Measurements from ENCODE around the gene ALPK3. TPM values are rescaled to one million over a fixed set of nuclear protein-coding genes. Genes with fewer than 3 reads are reported as not detected.

ALPK3 gene
- total and polyA plus RNA-seq, 9 of the 15 experiments (the other 6 are each of a cell fraction or from before 2014, with no cell fraction given), result 0.04 to 1.0 (median 0.07) TPM; not detected in 2

DNA sequence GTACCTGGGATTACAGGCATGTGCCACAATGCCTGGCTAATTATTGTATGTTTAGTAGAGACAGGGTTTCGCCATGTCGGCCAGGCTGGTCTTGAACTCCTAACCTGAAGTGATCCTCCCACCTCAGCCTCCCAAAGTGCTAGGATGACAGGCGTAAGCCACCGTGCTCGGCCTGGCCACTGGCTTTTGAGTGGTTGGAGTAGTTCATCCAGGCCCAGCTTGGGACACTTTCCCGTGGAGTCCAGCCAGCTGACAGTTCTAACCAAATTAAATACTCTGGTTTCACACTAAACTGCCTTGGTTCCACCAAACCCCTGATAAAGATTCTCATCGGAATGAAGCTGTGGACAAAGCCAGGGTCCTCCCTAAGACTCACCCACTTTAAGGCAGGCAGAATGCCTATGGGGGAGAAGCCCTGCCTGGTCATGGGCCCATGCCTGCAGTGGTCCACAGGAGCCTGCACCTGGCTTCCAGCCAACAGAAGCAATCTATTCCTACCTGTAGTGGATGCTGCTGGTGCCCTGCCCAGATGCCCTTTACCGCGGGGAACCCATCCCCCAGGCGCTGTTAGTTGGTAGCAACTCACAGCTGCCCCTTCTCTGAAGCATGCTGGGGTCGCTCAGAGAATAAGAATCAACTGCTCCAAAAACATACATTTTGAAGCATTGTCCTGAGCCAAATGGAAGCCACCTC lies 62.1 kb downstream of the ALPK3 start:
- Histone ChIP-seq H3K36me3 (ENCODE audit: control insufficient read depth, insufficient read depth, low read length) (no peaks in the 10 kb centered on the region), H3K4me1 (replicated peaks in 1 of 2; ENCODE audit: control insufficient read depth in 2 of 2, insufficient read depth in 2 of 2, low read length in 2 of 2) (no peaks in the 10 kb centered on the region; a peak in 2 of 5 replicates), H3K9ac (ENCODE audit: insufficient read depth in 1 of 2, low read depth in 2 of 2, low read length in 2 of 2) (peak overlapping the region in 1 of 2 experiments; percentile 50; a peak in 1 of 4 replicates), H3K79me2 (ENCODE audit: control insufficient read depth, insufficient read depth, low read length) (no peaks in the 10 kb centered on the region), H3K4me3 (no peak overlapping the region), H3K27ac (ENCODE audit: extremely low read depth, low read depth, low read length) (no peak overlapping the region), H3K9me3 (replicated peaks; ENCODE audit: control insufficient read depth, insufficient read depth, low read depth, low read length) (no peaks in the 10 kb centered on the region), H2AFZ (ENCODE audit: low read depth, low read length) (no peak overlapping the region), H3K4me2 (ENCODE audit: insufficient read depth, low read length) (no peak overlapping the region), H3K9me1 (ENCODE audit: control insufficient read depth, insufficient read depth, low read length) (no peaks in the 10 kb centered on the region), H4K20me1 (replicated peaks; ENCODE audit: control insufficient read depth, insufficient read depth, low read length) (no peaks in the 10 kb centered on the region), H3K27me3 (ENCODE audit: control insufficient read depth in 2 of 2, insufficient read depth in 2 of 2, low read length in 2 of 2) (peaks cover 0 to 20% of the 10 kb centered on the region in 2 experiments; a peak in 2 of 5 replicates)
- ChIA-PET CTCF (ENCODE audit: low intra/inter-chr PET ratio) (interaction anchor here (0.7 to 1.0 kb wide), 2 partner anchors 49 to 281 kb away, joined by 3 to 4 read pairs; no protein-coding TSS in a partner anchor), POLR2A (interaction anchor here (0.6 to 1.2 kb wide), 4 partner anchors 9 to 308 kb away, joined by 3 to 5 read pairs (median 3); no protein-coding TSS in a partner anchor)
- DNase-seq (ENCODE audit: extremely low read depth in 1 of 4, low spot score in 3 of 4), result no peak
- intact Hi-C loops (cut with micrococcal nuclease), result loop anchor here (2.0 to 5.0 kb wide), 2 partner anchors 48 to 290 kb away; no protein-coding TSS in a partner anchor
- ATAC-seq, result no peak
- in situ Hi-C loops (cut with MboI), result loop anchor here (25.0 kb wide), 1 partner anchor 292 kb away; no protein-coding TSS in a partner anchor
- BruUV-seq (replicated peaks), result no TSS peak
- TF ChIP-seq, protein P1, sequence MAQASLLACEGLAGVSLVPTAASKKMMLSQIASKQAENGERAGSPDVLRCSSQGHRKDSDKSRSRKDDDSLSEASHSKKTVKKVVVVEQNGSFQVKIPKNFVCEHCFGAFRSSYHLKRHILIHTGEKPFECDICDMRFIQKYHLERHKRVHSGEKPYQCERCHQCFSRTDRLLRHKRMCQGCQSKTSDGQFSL (CRISPR knock-in tag; IDR thresholded peaks at IDR 0.05), result no peak
- TF ChIP-seq, protein P1 (tag; IDR thresholded peaks at IDR 0.05), result no peak
- TF ChIP-seq NFIC (IDR thresholded peaks at IDR 0.05), result peak; percentile 51
- FAIRE-seq, result no peak
- WGBS (ENCODE audit: insufficient coverage, low coverage, missing lambda C conversion rate), result 29% methylated on average over 11 of the region's 11 CpGs

Measured in K562 (cell line).